ENCODE data around the gene WDFY1. TPM values are rescaled to one million over a fixed set of nuclear protein-coding genes. Genes with fewer than 3 reads are reported as not detected.

Gene WDFY1
- total RNA-seq, 4 donors from 2014 or later, result 40.4 to 99.6 (median 71.6) TPM

GRCh38 chr2:223969856-223970255 is 24.7 kb upstream of the WDFY1 start:
- no peak for DNase-seq
- TF ChIP-seq CTCF (IDR thresholded peaks at IDR 0.05) (no peak), POLR2AphosphoS5 (IDR thresholded peaks at IDR 0.05) (no peak), POLR2A (IDR thresholded peaks at IDR 0.05) (no peak), EP300 (IDR thresholded peaks at IDR 0.05; ENCODE audit: low read depth) (no peak)
- 75 to 81% methylated on average over 1 of the region's 1 CpG for WGBS, 2 donors (ENCODE audit: low coverage in 1 of 2)
- H3K27ac ChIP-seq, result no peak overlapping the region
- peaks cover 0 to 35% (median 8%) of the 10 kb centered on the region in 4 donors for H3K36me3 ChIP-seq
- intact Hi-C loops (cut with DNase I; ENCODE audit: low total_unique reads) (no loop called here), in situ Hi-C loops (cut with MboI; ENCODE audit: low pct_ligation_motif_present in 1 of 4, low pct_unique_long_range_greater_than_20kb in 1 of 4, low sequenced_read_pairs in 3 of 4) (loop anchor here in 1 of 4 donors (25.0 kb wide), 1 partner anchor 667 kb away; no protein-coding TSS in a partner anchor)
- H3K9me3 ChIP-seq, result no peaks in the 10 kb centered on the region
- no peaks in the 10 kb centered on the region for H3K27me3 ChIP-seq
- H3K4me3 ChIP-seq, result no peak overlapping the region
- no peaks in the 10 kb centered on the region for H3K4me1 ChIP-seq

GRCh38 chr2:223969315-223969714 is 24.2 kb upstream of the WDFY1 start:
- DNase-seq, result no peak
- no peaks in the 10 kb centered on the region for H3K9me3 ChIP-seq
- no peaks in the 10 kb centered on the region for H3K27me3 ChIP-seq
- WGBS, 2 donors (ENCODE audit: low coverage in 1 of 2), result 67% methylated on average over 3 of the region's 3 CpGs; no CpG with 5 or more reads in 1 of the 2 donors
- H3K4me1 ChIP-seq, result no peaks in the 10 kb centered on the region
- intact Hi-C loops (cut with DNase I; ENCODE audit: low total_unique reads) (no loop called here), in situ Hi-C loops (cut with MboI; ENCODE audit: low pct_ligation_motif_present in 1 of 4, low pct_unique_long_range_greater_than_20kb in 1 of 4, low sequenced_read_pairs in 3 of 4) (loop anchor here in 1 of 4 donors (25.0 kb wide), 1 partner anchor 668 kb away; no protein-coding TSS in a partner anchor)
- no peak overlapping the region for H3K4me3 ChIP-seq
- TF ChIP-seq CTCF (IDR thresholded peaks at IDR 0.05), result no peak
- no peak for TF ChIP-seq POLR2A (IDR thresholded peaks at IDR 0.05)
- TF ChIP-seq EP300 (IDR thresholded peaks at IDR 0.05; ENCODE audit: low read depth), result no peak
- no peak for TF ChIP-seq POLR2AphosphoS5 (IDR thresholded peaks at IDR 0.05)
- H3K27ac ChIP-seq, result no peak overlapping the region
- peaks cover 0 to 41% (median 8%) of the 10 kb centered on the region in 4 donors for H3K36me3 ChIP-seq

GRCh38 chr2:223967981-223968380 is 22.8 kb upstream of the WDFY1 start:
- no peak for DNase-seq
- intact Hi-C loops (cut with DNase I; ENCODE audit: low total_unique reads) (no loop called here), in situ Hi-C loops (cut with MboI; ENCODE audit: low pct_ligation_motif_present in 1 of 4, low pct_unique_long_range_greater_than_20kb in 1 of 4, low sequenced_read_pairs in 3 of 4) (loop anchor here in 1 of 4 donors (25.0 kb wide), 1 partner anchor 669 kb away; no protein-coding TSS in a partner anchor)
- no peak for TF ChIP-seq CTCF (IDR thresholded peaks at IDR 0.05)
- Histone ChIP-seq H3K9me3 (no peaks in the 10 kb centered on the region), H3K36me3 (peaks cover 0 to 52% (median 8%) of the 10 kb centered on the region in 4 donors), H3K27ac (no peak overlapping the region), H3K4me1 (peaks cover 0 to 3% (median 0%) of the 10 kb centered on the region in 4 donors), H3K27me3 (no peaks in the 10 kb centered on the region), H3K4me3 (no peak overlapping the region)
- WGBS, 2 donors (ENCODE audit: low coverage in 1 of 2), result 74 to 75% methylated on average over 2 of the region's 2 CpGs

- H3K9me3 ChIP-seq, result no peaks in the 10 kb centered on the region
- peaks cover 0 to 20% (median 0%) of the 10 kb centered on the region in 4 donors for H3K36me3 ChIP-seq
- TF ChIP-seq EP300 (IDR thresholded peaks at IDR 0.05; ENCODE audit: low read depth), result no peak
- TF ChIP-seq CTCF (IDR thresholded peaks at IDR 0.05), result no peak
- TF ChIP-seq POLR2AphosphoS5 (IDR thresholded peaks at IDR 0.05), result no peak
- no peak for TF ChIP-seq POLR2A (IDR thresholded peaks at IDR 0.05)
- peaks cover 21 to 64% (median 51%) of the 10 kb centered on the region in 4 donors for H3K4me1 ChIP-seq
- peak overlapping the region in 1 of 4 donors; percentile 2 for H3K4me3 ChIP-seq
- intact Hi-C loops (cut with DNase I; ENCODE audit: low total_unique reads), result no loop called here
- no peak for DNase-seq
- H3K27ac ChIP-seq, result no peak overlapping the region
- WGBS, 2 donors (ENCODE audit: low coverage in 1 of 2), result 24 to 40% methylated on average over 5 of the region's 5 CpGs
- H3K27me3 ChIP-seq, result no peaks in the 10 kb centered on the region
- in situ Hi-C loops (cut with MboI; ENCODE audit: low pct_ligation_motif_present in 1 of 4, low pct_unique_long_range_greater_than_20kb in 1 of 4, low sequenced_read_pairs in 3 of 4), result loop anchor here in 1 of 4 donors (25.0 kb wide), 1 partner anchor 678 kb away; no protein-coding TSS in a partner anchor
Observed at GRCh38 chr2:223959688-223960087, 14.6 kb upstream of the WDFY1 start.
